ENCODE measurements around the gene NFATC4.
A peak's percentile ranks its signal among the peaks of the same experiment; 100 is the strongest.
"Not testable (repeated sequence)": the region's sequence is repeated elsewhere in the genome, so short reads cannot be mapped to it uniquely, and the experiment has no call there.

NFATC4 gene

DNA sequence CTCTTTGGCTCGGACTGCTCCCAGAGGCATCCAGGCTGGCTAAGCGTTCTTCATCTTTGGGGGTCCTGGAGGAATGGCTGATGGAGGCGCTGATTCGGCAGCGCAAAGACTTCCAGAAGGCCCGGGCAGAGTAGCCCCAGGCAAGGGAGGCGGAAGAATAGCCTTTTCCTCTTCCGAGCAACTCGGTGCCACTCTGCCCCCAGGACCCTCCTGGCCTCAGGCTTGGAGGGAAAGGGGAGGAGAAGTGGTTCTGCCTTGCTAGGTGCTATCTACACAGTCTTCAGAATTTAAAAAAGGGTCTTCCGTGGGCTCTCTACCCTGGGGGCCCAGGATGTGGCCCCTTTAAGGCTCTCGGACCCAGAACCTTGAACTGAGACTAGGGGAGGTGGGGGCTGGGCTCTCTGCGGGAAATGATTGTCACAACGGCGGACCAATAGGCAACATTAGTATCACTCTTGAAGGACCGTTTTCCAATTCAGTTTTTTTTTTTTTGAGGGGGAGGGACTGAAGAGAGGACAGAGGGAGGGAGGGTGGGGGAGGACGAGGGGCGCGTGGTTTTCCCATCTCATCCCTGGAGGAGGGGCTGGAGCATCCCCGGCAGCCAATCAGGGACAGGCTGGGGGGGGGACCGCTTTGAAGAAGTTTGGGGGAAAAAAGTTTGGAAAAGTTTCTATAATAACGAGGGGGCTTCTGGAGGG lies at the start of gene NFATC4:
TSS of gene NFATC4 (plus strand) at position 671 of the 698 bp plus-strand sequence. CDS start 157 bp downstream, outside the sequence.
- peak; percentile 98 for DNase-seq (ENCODE audit: low read depth in 2 of 2)

DNA sequence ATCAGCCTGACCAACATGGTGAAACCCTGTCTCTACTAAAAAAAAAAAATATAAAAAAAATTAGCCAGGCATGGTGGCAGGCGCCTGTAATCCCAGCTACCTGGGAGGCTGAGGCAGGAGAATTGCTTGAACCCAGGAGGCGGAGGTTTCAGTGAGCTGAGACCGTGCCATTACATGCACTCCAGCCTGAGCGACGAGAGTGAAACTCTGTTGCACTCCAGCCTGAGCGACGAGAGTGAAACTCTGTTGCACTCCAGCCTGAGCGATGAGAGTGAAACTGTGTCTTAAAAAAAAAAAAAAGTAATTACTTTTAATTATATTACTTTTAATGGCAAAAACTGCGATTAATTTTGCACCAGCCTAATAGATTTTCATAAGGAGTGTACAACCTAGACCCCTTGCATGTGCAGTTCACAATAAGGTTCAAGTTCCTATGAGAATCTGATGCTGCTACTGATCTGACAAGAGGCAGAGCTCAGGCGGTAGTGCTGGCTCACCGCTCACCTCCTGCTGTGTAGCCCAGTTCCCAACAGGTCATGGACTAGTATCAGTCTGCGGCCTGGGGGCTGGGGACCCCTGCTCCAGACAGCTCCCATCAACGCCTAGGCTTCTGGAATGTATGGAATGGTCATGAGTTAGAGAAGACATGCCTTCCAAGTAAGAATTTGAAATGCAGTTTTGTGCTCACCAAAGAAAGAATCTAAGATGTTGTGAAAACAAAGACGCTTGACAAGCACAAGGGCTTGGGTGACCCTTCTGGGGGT lies 46.6 kb upstream of the NFATC4 start:
- no peak for DNase-seq (ENCODE audit: low read depth in 2 of 2)

DNA sequence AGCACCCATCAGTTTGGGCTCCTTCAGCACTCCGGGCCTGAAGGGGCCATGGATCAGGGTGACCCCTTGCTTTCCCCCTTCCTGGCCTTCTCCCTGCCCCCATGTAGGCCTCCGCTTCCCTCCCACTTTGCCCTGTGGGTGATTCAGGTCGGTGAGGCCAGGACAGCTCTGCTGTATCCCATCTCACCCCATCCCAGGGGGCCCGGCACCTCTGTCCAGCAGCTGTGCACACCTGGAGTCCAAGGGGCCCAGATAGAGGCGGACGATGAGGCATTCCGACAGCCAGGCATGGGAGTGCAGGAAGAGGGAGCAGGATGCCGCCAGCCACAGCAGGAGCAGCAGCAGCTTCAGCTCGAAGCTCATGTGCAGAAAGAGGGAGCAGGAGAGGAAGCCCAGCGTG lies 45.3 kb upstream of the NFATC4 start:
- no peak for DNase-seq (ENCODE audit: low read depth in 2 of 2)

DNA sequence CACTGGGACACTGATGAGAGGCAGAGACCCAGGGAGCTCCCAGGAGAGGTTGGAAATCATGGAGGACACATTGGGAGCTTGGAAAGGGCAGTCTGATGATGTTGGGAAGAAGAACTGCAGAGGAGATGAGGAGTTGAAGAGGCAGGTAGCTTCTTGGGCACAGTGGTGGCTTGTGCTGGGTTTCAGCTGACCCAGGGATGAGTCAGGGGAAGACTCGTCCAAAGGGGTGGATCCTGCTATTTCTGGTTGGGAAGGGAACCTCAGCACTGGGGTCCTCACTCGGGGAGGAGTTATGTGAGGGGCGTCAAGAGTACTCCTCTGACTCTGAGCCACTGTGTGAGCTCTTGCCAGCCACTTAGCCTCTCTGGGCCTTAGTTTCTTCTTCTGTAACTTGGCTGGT lies 44.6 kb upstream of the NFATC4 start:
- DNase-seq (ENCODE audit: low read depth in 2 of 2) = no peak

DNA sequence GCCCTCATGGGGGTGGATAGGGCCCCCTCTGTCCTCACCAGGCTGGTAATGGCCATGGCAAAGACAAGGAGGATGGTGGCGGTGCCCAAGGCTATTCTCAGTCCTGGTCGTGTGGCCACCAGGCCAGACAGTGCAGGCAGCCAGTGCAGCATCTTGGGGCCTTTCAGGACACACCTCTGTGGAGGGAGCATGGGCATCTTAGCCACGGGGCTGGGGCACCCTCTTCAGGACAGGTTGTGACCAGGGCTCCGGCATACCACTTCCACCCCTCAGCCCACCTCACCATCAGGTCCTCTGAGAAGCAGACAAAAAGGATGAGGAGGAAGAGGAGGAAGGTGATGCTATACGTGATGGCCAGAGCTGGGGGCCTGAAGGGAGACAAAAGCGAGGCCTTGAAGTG lies 44.0 kb upstream of the NFATC4 start:
- no peak for DNase-seq (ENCODE audit: low read depth in 2 of 2)

DNA sequence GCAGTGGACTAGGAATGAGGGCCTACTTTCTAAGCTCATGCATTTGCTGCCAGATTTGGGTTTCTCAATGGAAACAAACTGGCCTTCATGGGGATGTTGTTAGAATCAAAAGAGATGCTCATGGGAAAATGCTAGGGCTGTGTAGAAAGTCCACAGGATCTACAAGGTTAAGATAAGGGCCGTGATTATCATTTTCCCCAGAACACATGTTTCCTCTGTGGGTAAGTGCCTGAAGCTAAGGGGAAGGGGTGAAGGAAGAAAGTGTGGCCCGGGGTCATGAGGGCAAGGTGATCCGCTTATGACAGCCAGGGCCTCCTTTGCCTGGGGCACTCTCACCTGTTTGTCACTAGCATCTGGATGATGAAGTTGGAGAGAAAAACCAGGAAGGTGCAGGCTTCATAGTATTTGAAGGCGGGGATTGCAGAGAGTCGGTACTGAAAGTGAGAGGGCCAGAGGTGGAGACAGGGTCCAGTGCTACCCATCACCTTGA lies 42.9 kb upstream of the NFATC4 start:
- DNase-seq (ENCODE audit: low read depth in 2 of 2) = no peak

DNA sequence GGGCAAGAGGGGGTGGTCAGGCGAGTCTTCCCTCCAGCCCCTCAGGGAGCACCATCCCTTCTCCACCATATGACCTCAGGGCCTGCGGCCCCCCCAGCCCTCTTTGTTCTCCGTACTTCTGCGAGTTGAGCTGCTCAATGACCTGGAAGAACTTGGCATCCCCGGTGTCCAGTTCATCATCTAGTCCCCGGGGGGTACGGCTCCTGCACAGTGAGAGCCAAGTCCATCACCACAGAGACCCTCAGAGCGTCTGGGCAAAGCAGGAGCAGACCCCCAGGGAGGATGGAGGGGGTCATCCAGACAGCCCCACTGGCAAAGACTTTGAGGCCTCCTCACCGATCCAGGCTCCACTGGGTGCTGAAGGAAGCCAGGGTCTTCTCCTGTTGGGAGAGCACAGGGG lies 42.0 kb upstream of the NFATC4 start:
- DNase-seq (ENCODE audit: low read depth in 2 of 2) = no peak

DNA sequence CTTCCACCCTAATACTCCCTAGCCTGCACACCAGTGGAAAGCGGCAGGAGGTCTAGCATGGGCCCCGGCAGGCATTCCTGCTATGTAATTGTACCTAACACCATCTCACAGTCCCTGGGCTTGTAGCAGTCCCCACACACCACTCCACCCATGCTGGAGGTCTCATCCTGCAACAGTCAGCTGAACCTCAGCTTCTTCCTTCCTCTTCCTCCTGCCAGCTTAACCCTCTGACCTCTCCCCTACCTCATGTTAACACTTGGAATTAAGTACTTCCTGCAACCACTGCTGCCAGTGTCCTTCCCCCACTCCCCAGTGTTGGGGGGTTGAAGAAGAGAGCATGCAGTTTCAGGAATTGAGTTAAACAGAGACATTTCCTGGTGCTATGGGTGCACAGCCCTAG lies 40.7 kb upstream of the NFATC4 start:
- DNase-seq (ENCODE audit: low read depth in 2 of 2) = no peak

DNA sequence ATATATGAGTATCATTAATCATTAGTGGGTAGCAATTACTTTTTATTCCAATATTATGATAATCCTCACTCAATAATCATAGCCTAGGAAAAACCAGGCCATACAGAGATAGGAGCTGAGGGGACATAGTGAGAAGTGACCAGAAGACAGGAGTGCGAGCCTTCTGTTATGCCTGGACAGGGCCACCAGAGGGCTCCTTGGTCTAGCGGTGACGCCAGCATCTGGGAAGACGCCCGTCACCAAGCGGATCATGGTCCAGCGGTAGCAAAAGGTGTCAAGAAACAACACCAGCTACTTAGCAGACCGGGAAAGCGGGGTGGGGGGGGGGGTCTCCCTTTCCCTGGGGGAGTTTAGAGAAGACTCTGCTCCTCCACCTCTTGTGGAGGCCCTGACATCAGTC lies 40.1 kb upstream of the NFATC4 start:
- DNase-seq (ENCODE audit: low read depth in 2 of 2) = not testable (repeated sequence)

DNA sequence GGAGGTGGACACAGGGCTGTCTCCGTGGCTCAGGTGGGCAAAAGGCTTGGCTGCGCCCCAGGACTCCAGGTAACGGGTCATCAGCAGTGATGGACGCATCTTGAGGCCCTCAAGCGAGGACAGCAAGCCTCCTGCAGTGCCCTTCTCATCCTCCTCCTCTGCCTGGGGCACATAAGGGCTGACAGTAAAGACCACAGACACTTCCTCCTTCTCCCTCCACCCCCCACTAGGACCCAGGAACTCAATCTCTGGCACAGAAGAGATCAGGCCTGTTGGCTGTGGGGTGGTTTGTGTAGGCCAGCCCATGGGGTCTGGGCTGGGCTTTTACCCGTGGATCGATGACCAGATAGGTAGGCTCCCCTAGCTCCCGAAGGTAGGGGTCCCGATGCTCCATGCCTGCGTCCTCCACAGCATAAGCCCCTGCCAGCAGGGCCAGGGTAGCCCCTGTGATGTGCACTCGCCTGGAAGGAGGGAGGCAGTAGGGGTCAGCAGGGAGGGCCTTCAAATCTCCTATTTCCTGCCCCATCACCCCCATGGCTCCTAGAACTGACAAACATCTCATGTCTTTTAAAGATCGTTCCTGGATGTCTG lies 38.8 kb upstream of the NFATC4 start:
- no peak for DNase-seq (ENCODE audit: low read depth in 2 of 2)

DNA sequence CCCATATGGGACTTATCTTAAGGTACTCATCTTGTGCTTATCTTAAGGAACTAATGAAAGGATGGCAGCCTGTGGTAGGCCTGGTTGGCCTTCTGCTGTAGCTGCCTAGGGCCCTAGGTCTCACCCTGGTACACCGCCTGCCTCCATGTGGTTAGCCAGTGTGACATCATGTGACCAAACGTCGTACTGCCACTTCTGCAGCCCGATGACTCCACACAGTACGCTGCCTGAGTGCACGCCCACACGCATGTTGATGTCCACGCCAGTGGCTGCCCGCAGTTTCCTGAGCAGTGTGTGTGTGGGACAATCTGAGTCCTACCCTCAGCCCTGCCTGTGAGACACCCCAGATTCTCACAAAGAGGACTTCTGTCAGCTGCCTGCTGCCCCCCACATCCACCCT lies 38.2 kb upstream of the NFATC4 start:
- DNase-seq (ENCODE audit: low read depth in 2 of 2) = no peak

DNA sequence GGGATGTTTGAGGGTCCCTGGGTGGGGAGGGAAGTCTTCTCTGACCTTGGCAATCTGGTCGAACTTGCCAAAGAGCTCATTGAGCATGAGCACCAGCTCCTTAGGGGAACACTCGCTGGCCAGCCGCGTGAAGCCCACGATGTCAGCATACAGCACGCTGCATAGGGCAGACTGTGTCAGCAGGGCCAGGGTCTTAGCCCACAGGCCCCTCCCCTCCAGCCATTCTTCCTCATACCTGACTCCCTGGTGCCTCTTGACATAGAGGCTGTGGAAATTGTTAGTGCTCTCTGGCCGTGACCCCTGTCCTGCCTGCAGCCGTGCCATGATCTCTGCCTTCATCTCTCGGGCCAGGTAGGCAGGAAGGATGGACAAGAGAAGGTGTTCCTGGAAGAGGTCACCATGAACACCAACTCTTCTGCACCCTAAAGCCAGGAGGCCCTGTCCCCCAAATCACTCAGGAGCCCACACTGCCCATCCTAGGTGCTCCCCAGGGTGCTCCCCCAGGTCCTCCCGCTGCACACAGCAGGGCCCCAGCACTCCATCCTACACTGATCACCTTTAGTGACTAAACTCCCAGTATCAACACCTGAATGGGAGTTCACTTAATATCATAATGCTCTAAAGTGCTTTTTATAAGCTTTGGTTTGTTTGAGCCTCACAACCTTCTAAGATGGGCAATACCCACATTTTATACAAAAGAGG lies 36.9 kb upstream of the NFATC4 start:
- no peak for DNase-seq (ENCODE audit: low read depth in 2 of 2)

DNA sequence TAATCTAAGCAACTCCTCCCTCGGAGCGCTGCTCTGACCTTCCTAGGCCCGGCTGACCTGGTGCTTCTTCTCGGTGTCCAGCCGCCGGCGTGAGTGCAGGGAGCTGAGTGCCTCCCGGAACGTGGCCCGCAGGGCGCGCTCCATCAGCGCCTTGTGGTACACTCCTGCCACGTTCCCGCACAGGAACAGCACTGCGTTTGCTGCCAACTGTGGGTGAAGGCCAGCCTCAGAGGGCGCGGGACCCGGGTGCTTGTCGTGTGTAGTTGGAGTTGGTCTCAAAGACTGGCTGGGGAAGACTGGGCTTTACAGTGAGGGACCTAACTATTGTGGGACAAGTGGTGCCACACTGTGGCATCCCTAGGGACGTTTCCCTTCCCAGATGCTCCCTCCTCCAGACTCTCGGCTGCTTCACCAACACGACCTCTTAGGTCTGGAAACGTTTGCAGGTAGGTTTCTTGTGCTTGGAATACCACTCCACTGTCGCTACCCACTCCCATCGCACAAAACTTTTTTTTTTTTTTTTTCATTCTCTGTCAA lies 36.2 kb upstream of the NFATC4 start:
- no peak for DNase-seq (ENCODE audit: low read depth in 2 of 2)

DNA sequence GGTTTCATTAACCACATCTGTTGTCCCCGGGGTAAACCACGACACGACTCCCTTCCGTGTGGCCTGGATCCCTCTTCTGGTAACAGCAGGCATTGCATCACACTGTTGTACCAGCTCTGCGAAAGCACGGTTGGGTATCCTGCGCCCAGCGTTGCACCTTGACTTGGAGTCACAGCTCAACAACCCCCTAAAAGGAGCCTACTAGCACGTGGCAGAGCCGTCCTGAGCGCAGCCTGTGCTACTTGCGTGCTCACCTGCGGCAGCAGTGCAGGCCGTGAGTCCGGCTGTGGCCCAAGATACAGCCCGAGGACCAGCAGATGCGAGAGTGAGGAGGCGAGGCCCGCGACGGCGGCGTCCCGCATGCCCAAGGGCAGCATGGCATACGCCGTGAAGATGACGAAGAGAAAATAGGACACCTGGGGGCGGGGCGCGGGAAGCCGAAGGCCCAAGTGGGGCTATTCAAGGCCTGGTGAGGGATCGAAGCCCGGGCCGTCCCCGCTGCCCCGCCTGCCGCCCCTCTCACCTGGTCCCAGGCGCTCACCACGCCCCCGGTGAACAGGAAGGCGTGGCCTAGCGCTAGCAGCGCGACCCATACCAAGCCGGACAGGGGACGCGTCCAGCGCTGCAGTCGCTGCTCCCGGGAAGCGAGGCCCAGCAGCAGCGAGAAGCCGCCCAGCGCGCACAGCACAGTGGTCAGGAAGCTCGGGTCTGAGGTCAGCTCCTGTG lies 35.6 kb upstream of the NFATC4 start:
- DNase-seq (ENCODE audit: low read depth in 2 of 2) = no peak

DNA sequence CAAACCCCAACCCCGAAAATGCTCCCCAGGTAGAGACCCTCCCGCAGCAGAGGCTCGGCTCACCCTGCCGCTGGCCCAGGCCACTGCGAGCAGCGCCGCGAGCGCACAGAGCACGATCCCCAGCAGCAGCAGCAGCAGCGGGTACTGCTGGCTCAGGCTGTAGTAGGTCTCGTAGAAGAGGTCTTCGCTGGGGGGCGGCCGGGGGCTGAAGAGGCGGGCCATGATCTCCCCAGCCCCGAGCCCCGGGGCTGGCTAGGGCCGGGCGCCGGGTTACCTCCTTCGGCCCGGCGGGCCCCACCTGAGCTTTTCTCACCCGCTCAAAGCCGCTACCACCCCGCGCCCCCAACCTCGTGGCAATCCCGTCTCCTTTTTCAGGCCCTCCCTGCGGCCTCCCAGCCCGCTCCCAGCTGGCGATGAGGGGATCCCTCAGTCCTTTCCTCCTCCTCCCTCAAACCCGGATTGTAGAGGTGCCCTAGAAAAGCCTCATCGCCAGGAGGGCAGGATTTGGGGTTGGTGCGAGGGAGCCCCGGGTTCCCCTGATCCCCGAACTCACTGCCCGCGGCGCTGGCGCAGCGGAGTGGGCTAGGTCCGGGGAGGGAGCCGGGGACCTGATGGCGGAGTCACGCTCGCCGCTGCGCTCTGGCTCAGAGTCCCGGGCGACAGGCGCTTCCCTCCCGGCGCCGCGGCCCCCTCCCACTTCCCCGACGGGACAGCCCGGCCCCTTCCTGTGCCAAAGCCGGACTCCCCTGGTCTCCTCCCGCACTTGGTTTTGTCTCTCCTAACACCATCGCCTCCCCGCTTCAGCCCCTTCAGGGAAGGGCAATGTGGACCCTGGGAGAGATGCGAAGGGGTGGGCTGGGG lies 33.3 kb upstream of the NFATC4 start, which contains the start of gene ADCY4:
TSS of gene ADCY4 (minus strand) at position 641 of the 861 bp plus-strand sequence. CDS start at position 222, 419 bp downstream.
- no peak for DNase-seq (ENCODE audit: low read depth in 2 of 2)

DNA sequence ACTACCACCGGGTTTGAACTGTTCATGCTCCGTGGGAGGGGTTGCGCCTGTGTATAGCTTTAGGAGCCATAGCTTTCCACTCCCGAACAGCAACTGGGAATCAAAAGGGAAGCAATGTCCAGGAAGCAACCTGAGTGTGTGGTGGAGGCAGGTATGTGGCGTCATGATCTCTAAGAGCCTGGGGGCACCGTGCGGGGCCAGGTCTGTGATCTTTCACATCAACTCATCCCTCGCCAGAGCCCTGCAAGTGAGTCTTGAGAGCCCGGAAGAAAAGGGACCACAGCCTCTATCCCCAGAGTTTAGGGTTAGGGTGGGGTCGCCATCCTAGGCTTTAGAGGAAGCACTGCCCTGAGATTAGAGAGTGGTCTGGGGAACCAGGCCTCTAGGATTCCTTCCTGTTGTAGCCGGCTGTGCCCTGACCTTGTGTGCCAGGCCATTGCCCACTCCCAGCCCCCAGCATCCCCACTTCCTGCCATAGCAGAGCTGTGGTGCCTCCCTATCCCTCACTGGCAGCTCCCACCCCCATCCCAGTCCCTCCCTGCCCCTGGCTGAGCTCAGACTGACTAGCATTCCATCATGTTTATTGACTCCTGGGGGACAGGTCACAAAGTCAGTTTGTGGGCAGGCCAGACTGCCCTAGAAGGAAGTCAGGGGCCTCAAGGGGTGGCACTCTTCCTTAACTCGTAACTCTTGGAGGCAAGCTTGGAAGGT lies 32.4 kb upstream of the NFATC4 start:
- DNase-seq (ENCODE audit: low read depth in 2 of 2) = no peak

DNA sequence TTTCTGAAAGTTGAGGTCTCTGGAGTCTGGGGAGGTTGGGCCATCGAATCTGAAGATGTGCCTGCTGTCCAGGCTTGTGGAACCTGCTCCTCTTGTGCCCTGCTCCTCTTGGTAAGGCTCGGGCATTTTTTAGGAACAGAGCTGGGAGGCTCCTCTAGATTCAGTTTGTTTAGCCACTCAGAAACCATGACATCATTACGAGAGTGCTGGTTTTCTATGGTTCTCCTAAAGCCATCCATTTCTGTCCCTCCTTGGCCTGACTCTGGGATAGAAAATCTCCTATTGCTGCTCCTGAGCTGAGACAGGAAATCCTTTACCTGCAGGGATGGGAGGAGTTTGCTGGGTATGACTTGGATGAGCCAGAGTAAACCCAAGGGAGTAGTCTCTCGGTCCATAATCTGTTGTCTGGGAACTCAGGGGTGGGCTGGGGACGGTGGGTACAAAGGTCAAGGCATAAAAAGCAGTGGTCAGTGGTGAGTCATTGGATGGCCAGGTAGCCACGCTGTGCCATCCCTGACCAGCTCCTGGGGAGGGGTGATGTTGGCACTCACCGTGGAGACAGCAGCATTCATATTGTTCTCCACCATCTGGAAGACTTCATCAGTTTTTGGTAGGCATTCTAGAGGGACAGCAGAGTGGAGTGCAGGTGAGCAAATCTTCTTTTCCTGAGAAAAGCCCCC lies 30.7 kb upstream of the NFATC4 start:
- no peak for DNase-seq (ENCODE audit: low read depth in 2 of 2)

DNA sequence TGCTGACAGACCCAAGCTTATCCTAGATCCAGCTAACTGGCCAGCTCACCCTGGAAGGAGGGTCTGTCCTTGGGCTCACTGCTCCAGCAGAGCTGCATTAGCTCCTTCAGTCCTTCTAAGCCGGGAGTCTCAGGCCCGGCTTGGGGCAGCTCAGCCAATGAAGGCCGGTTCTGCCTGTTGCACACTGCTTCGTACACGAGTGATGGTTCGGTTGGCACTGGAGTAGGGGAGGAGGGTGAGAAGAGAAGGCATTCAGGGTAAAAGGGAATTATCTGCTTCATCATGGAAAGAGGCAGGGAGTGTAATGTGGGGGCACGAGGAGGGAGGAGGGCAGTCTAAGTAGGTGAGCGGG lies 30.2 kb upstream of the NFATC4 start:
- DNase-seq (ENCODE audit: low read depth in 2 of 2) = no peak

DNA sequence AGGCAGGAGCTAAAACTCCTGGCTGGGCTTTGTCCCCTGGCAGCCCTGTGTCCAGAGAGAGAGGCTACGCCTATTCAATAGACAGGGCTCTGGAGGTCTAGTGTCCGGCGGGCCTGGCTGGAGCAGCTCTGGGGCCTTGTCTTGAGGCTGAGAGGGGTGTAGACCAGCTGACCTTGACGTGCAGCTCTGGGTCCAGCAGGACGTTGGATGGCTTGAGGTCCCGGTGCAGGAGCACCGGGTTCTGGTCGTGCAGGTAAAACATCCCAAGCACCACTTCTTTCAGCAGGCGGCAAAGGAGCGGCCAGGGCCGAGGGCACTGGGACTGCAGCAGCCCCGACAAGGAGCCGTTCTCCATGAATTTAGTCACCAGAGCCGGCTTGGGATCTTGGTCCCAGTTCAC lies 29.1 kb upstream of the NFATC4 start:
- DNase-seq (ENCODE audit: low read depth in 2 of 2) = no peak
